ENCODE data around the gene RAP1GAP2.

The RAP1GAP2 gene

DNA sequence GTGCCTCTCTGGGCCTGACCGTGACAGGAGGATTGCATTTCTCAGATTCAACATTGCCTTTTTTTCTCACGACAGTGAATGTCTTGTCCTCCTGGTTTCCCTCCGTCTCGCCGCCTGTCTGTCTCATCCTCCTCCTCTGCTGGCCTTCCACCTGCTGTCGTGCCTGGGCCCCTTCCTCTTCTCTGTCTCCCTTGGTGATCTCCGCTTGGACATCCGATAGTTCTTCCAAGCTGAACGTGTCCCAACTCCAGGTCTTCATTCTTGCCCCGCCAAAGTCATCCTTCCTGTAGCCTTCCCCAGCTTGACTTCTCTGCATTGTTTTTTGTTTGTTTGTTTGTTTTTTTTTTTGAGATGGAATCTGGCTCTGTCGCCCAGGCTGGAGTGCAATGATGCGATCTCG is 79.4 kb downstream of the RAP1GAP2 start (continued):
- TF ChIP-seq, protein P1, sequence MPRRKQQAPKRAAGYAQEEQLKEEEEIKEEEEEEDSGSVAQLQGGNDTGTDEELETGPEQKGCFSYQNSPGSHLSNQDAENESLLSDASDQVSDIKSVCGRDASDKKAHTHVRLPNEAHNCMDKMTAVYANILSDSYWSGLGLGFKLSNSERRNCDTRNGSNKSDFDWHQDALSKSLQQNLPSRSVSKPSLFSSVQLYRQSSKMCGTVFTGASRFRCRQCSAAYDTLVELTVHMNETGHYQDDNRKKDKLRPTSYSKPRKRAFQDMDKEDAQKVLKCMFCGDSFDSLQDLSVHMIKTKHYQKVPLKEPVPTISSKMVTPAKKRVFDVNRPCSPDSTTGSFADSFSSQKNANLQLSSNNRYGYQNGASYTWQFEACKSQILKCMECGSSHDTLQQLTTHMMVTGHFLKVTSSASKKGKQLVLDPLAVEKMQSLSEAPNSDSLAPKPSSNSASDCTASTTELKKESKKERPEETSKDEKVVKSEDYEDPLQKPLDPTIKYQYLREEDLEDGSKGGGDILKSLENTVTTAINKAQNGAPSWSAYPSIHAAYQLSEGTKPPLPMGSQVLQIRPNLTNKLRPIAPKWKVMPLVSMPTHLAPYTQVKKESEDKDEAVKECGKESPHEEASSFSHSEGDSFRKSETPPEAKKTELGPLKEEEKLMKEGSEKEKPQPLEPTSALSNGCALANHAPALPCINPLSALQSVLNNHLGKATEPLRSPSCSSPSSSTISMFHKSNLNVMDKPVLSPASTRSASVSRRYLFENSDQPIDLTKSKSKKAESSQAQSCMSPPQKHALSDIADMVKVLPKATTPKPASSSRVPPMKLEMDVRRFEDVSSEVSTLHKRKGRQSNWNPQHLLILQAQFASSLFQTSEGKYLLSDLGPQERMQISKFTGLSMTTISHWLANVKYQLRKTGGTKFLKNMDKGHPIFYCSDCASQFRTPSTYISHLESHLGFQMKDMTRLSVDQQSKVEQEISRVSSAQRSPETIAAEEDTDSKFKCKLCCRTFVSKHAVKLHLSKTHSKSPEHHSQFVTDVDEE (CRISPR knock-in tag; IDR thresholded peaks at IDR 0.05): no peak

DNA sequence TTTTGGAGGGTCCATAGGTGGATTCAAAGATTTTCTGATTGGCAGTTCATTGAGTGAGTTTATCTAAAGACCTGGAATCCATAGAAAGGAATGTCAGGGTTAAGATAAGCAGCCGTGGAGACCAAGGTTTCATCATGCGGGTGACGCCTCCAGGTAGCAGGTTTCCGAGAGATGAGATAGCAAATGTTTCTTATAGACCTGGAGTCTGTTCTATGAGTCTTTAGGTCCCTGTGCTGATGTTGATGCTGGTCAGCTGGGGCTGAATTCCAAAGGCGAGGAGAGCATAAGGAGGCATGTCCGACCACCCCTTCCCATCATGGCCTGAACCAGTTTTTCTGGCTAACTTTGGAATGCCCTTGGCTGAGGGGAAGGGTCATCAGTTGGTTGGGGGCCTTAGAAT is 80.2 kb downstream of the RAP1GAP2 start:
- TF ChIP-seq RARB (CRISPR knock-in tag; IDR thresholded peaks at IDR 0.05): no peak
- no peak for TF ChIP-seq ZC3H10 (CRISPR knock-in tag; IDR thresholded peaks at IDR 0.05)
- TF ChIP-seq SNAI2 (CRISPR knock-in tag; IDR thresholded peaks at IDR 0.05): no peak
- TF ChIP-seq ISL1 (CRISPR knock-in tag; IDR thresholded peaks at IDR 0.05): no peak
- TF ChIP-seq ZFP30 (CRISPR knock-in tag; IDR thresholded peaks at IDR 0.05): no peak
- TF ChIP-seq TOX (CRISPR knock-in tag; IDR thresholded peaks at IDR 0.05; ENCODE audit: borderline replicate concordance): no peak
- TF ChIP-seq ARNTL (CRISPR knock-in tag; IDR thresholded peaks at IDR 0.05; ENCODE audit: borderline replicate concordance, low read depth): no peak
- TF ChIP-seq, protein P1 (CRISPR knock-in tag; IDR thresholded peaks at IDR 0.05): no peak
- TF ChIP-seq, protein P2, sequence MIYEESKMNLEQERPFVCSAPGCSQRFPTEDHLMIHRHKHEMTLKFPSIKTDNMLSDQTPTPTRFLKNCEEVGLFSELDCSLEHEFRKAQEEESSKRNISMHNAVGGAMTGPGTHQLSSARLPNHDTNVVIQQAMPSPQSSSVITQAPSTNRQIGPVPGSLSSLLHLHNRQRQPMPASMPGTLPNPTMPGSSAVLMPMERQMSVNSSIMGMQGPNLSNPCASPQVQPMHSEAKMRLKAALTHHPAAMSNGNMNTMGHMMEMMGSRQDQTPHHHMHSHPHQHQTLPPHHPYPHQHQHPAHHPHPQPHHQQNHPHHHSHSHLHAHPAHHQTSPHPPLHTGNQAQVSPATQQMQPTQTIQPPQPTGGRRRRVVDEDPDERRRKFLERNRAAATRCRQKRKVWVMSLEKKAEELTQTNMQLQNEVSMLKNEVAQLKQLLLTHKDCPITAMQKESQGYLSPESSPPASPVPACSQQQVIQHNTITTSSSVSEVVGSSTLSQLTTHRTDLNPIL (CRISPR knock-in tag; IDR thresholded peaks at IDR 0.05; ENCODE audit: low read depth): no peak
- no peak for TF ChIP-seq ESRRG (CRISPR knock-in tag; IDR thresholded peaks at IDR 0.05)
- TF ChIP-seq CSDC2 (CRISPR knock-in tag; IDR thresholded peaks at IDR 0.05): no peak
- TF ChIP-seq TCF4 (CRISPR knock-in tag; IDR thresholded peaks at IDR 0.05; ENCODE audit: borderline replicate concordance): no peak

DNA sequence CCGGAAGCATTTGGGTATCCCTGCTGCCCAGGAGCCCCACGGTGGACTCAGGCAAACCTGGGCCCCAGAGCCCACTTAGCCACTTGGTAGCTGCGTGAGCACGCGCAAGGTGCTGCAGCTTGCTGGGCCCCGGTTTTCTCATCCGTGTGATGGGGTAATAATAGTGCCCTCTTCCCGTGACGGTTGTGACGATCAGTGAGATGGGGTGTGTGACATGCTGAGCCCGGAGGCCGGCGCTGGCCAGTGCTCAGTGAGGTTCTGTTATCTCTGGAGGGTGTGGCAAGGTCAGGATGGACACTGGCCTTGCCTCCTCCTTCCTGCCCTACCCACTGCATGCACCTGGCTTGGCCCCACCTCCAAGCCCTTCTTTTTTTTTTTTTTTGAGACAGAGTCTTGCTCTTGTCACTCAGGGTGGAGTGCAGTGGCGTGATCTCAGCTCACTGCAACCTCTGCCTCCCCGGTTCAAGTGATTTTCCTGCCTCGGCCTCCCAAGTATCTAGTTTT is 82.6 kb downstream of the RAP1GAP2 start:
- no peak for ATAC-seq
- TF ChIP-seq, protein P3, sequence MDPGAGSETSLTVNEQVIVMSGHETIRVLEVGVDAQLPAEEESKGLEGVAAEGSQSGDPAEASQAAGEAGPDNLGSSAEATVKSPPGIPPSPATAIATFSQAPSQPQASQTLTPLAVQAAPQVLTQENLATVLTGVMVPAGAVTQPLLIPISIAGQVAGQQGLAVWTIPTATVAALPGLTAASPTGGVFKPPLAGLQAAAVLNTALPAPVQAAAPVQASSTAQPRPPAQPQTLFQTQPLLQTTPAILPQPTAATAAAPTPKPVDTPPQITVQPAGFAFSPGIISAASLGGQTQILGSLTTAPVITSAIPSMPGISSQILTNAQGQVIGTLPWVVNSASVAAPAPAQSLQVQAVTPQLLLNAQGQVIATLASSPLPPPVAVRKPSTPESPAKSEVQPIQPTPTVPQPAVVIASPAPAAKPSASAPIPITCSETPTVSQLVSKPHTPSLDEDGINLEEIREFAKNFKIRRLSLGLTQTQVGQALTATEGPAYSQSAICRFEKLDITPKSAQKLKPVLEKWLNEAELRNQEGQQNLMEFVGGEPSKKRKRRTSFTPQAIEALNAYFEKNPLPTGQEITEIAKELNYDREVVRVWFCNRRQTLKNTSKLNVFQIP (CRISPR knock-in tag; IDR thresholded peaks at IDR 0.05; ENCODE audit: borderline replicate concordance, low read depth): no peak
- TF ChIP-seq ISL1 (CRISPR knock-in tag; IDR thresholded peaks at IDR 0.05) (no peak), ESRRG (CRISPR knock-in tag; IDR thresholded peaks at IDR 0.05) (no peak)
- TF ChIP-seq, protein P4, sequence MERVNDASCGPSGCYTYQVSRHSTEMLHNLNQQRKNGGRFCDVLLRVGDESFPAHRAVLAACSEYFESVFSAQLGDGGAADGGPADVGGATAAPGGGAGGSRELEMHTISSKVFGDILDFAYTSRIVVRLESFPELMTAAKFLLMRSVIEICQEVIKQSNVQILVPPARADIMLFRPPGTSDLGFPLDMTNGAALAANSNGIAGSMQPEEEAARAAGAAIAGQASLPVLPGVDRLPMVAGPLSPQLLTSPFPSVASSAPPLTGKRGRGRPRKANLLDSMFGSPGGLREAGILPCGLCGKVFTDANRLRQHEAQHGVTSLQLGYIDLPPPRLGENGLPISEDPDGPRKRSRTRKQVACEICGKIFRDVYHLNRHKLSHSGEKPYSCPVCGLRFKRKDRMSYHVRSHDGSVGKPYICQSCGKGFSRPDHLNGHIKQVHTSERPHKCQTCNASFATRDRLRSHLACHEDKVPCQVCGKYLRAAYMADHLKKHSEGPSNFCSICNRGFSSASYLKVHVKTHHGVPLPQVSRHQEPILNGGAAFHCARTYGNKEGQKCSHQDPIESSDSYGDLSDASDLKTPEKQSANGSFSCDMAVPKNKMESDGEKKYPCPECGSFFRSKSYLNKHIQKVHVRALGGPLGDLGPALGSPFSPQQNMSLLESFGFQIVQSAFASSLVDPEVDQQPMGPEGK (CRISPR knock-in tag; IDR thresholded peaks at IDR 0.05; ENCODE audit: borderline replicate concordance): no peak

More for the DNA sequence above, 80.2 kb downstream of the RAP1GAP2 start:
- no peak for ATAC-seq

DNA sequence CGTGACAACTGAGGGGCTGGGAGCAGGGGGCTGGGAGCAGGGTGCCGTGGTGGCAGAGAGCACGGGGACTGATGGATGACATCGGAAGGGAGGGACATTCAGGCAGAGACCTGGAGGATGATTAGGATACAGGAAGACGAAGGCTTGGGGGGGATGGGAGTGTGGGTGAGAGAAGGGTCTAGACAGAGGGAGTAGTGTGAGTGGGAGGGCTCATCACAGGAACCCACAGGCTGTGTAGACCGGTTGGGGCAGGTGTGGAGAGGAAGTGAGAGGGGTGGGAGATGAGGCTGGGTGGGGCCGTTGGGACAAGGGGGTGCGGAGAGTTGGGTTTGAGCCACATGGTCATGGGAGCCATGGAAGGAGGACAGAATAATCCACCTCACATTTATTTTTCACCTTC is 83.8 kb downstream of the RAP1GAP2 start:
- no peak for ATAC-seq
- TF ChIP-seq BACH2 (CRISPR knock-in tag; IDR thresholded peaks at IDR 0.05; ENCODE audit: borderline replicate concordance) (no peak), ZNF8 (CRISPR knock-in tag; IDR thresholded peaks at IDR 0.05) (no peak), ZNF70 (CRISPR knock-in tag; IDR thresholded peaks at IDR 0.05) (no peak), SNAI2 (CRISPR knock-in tag; IDR thresholded peaks at IDR 0.05) (no peak), ESRRG (CRISPR knock-in tag; IDR thresholded peaks at IDR 0.05) (no peak), ZFP3 (CRISPR knock-in tag; IDR thresholded peaks at IDR 0.05) (no peak), TOX (CRISPR knock-in tag; IDR thresholded peaks at IDR 0.05; ENCODE audit: borderline replicate concordance) (no peak), ARNTL (CRISPR knock-in tag; IDR thresholded peaks at IDR 0.05; ENCODE audit: borderline replicate concordance, low read depth) (no peak)
